Immature natural killer cell (primary cell): ENCODE results near the gene AMN1. TPM values are rescaled to one million over a fixed set of nuclear protein-coding genes. Genes with fewer than 3 reads are reported as not detected.
A peak's percentile ranks its signal among the peaks of the same experiment; 100 is the strongest.
"Not testable (repeated sequence)": the region's sequence is repeated elsewhere in the genome, so short reads cannot be mapped to it uniquely, and the experiment has no call there.

Experiments
- DNase-seq, 3 donors: peaks; one replicate each; pipeline ENCODE4 v3.0.0; 2022; ENCODE audit warnings: mixed read lengths in 1 of 3
- H3K27ac Mint-ChIP-seq, 6 donors: one replicate each; pipeline ENCODE4 v1.8.0; 2020; ENCODE audit warnings: mixed read lengths in 6 of 6, mild to moderate bottlenecking in 5 of 6, inconsistent platforms in 4 of 6, moderate library complexity in 3 of 6
- H3K27me3 Mint-ChIP-seq, 3 donors: one replicate each; pipeline ENCODE4 v1.8.0; 2020 to 2021; ENCODE audit warnings: low read depth in 3 of 3, mild to moderate bottlenecking in 3 of 3, mixed read lengths in 3 of 3, moderate library complexity in 3 of 3, inconsistent platforms in 1 of 3
- H3K36me3 Mint-ChIP-seq, 3 donors: one replicate each; pipeline ENCODE4 v1.8.0; 2020; ENCODE audit warnings: mixed read lengths in 3 of 3, inconsistent platforms in 2 of 3, mild to moderate bottlenecking in 2 of 3
- H3K4me1 Mint-ChIP-seq, 2 donors: one replicate each; pipeline ENCODE4 v1.8.0; 2020; ENCODE audit warnings: inconsistent platforms in 2 of 2, mild to moderate bottlenecking in 2 of 2, mixed read lengths in 2 of 2, moderate library complexity in 1 of 2
- H3K4me3 Mint-ChIP-seq, 5 donors: one replicate each; pipeline ENCODE4 v1.8.0; 2020; ENCODE audit warnings: mild to moderate bottlenecking in 5 of 5, mixed read lengths in 5 of 5, inconsistent platforms in 3 of 5, moderate library complexity in 3 of 5
- H3K9me3 Mint-ChIP-seq, 6 donors: one replicate each; pipeline ENCODE4 v1.8.0; 2020; ENCODE audit warnings: mild to moderate bottlenecking in 6 of 6, mixed read lengths in 6 of 6, inconsistent platforms in 4 of 6, moderate library complexity in 3 of 6
- polyA plus RNA-seq, 3 donors: library from polyadenylated mRNA; unstranded; fragments of 300-500 nt; fragmentation: Illumina TruSeq; gene quantifications; one replicate each; pipeline ENCODE4 v1.2.3, GENCODE V29; 2021

Gene AMN1
- polyA plus RNA-seq, 3 donors from 2014 or later = 5.5 to 20.5 (median 9.9) TPM

DNA sequence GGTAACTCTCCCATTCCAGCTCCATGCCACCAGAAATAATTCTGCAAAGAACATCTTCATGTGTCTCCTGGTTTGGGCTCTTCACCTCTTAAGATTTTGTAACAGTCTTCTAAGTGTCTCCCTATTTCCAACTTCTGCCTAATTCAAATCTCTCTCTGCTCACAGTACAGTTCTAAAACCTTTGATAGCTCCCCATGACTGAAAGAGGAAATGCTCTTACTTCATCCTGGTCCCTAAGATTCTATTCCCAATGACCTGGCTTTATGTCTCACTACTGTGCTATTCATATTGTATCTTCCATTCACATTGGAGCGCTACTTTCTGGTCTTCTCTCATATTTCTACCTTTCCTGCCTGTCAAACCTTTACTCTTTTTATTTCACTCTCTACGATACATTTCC is 1.6 kb downstream of the AMN1 start:
- no peak for DNase-seq
- peaks cover 0 to 10% (median 0%) of the 10 kb centered on the region in 6 donors for H3K9me3 Mint-ChIP-seq
- H3K4me3 Mint-ChIP-seq = peak overlapping the region; percentile 10 to 62 (median 26)
- peaks cover 20 to 24% (median 21%) of the 10 kb centered on the region in 3 donors for H3K27me3 Mint-ChIP-seq
- H3K36me3 Mint-ChIP-seq = peaks cover 3 to 15% (median 3%) of the 10 kb centered on the region in 3 donors
- peaks cover 59 to 70% of the 10 kb centered on the region in 2 donors for H3K4me1 Mint-ChIP-seq
- peak overlapping the region in 5 of 6 donors; percentile 17 to 31 (median 25) for H3K27ac Mint-ChIP-seq

DNA sequence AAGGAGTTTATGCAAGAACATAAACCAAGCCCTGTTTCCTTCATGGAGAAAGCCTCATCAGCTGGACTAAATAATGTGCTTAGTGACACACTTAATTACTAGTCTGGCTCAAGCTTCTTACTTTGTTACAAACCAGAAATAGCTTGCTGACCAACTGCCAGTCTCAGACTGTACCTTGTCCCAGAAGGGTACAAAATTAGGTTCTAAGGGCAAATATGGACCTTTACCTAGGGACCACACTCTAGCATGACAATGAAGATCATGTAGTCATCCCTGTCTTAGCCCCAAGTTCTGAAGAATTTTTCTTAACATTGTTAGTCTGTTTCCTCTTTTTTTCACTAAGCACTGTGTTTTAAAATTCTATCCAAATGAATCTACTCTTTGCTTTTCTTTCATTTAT is 2.2 kb downstream of the AMN1 start:
- Mint-ChIP-seq H3K27ac (no peak overlapping the region), H3K27me3 (peaks cover 24 to 28% (median 26%) of the 10 kb centered on the region in 3 donors), H3K4me1 (peaks cover 65 to 76% of the 10 kb centered on the region in 2 donors), H3K9me3 (peaks cover 0 to 10% (median 0%) of the 10 kb centered on the region in 6 donors), H3K36me3 (peaks cover 3 to 15% (median 3%) of the 10 kb centered on the region in 3 donors), H3K4me3 (no peak overlapping the region)
- no peak for DNase-seq

- Mint-ChIP-seq H3K27ac (peak overlapping the region in 2 of 6 donors; percentile 42 to 46), H3K4me1 (peaks cover 65 to 82% of the 10 kb centered on the region in 2 donors), H3K36me3 (peaks cover 0 to 14% (median 3%) of the 10 kb centered on the region in 3 donors), H3K4me3 (peak overlapping the region in 1 of 5 donors; percentile 56), H3K27me3 (peaks cover 22 to 30% (median 26%) of the 10 kb centered on the region in 3 donors), H3K9me3 (peaks cover 0 to 5% (median 0%) of the 10 kb centered on the region in 6 donors)
- no peak for DNase-seq
Measured at GRCh38 chr12:31724557-31724956, 4.3 kb downstream of the AMN1 start.

DNA sequence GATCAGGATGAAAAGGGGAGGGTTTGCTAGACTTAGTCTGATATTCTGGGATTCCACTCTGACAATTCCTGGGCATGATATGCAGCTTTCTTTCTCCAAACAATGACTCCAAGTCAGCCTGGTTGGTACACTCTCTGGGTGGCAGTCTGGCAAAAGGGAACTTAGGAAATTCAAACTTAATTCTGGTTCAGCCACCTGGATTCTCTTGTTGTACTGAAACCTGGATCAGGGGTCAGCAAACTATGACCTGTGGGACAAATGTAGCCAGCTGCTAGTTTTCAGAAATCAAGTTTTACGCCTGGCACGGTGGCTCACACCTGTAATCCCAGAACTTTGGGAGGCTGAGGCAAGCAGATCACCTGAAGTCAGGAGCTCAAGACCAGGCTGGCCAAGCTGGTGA is 6.2 kb downstream of the AMN1 start:
- Mint-ChIP-seq H3K27me3 (peaks cover 15 to 22% (median 18%) of the 10 kb centered on the region in 3 donors), H3K27ac (peak overlapping the region; percentile 78 to 95 (median 91)), H3K36me3 (peaks cover 8 to 22% (median 12%) of the 10 kb centered on the region in 3 donors), H3K4me1 (peaks cover 52 to 63% of the 10 kb centered on the region in 2 donors), H3K9me3 (peaks cover 0 to 2% (median 0%) of the 10 kb centered on the region in 6 donors), H3K4me3 (peak overlapping the region; percentile 52 to 96 (median 81))
- peak in 1 of 3 donors; percentile 14 for DNase-seq

DNA sequence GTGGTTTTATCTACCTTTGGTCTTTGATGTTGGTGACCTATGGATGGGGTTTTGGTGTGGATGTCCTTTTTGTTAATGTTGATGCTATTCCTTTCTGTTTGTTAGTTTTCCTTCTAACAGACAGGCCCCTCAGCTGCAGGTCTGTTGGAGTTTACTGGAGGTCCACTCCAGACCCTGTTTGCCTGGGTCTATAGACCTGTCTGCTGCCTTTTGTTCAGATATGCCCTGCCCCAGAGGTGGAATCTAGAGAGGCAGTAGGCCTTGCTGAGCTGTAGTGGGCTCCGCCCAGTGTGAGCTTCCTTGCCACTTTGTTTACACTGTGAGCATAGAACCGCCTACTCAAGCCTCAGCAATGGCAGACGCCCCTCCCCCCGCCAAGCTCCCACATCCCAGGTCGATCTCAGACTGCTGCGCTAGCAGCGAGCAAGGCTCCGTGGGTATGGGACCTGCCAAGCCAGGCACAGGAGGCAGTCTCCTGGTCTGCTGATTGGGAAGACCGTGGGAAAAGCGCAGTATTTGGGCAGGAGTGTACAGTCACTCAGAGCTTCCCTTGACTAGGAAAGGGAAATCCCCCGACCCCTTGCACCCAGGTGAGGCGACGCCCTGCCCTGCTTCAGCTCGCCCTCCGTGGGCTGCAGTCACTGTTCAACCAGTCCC is 10.2 kb downstream of the AMN1 start:
- H3K4me3 Mint-ChIP-seq, H3K9me3 Mint-ChIP-seq, DNase-seq: not testable (repeated sequence)
- Mint-ChIP-seq H3K36me3 (peaks cover 5 to 41% (median 28%) of the 10 kb centered on the region in 3 donors), H3K27ac (peak overlapping the region in 1 of 6 donors; percentile 50), H3K27me3 (peaks cover 16 to 21% (median 18%) of the 10 kb centered on the region in 3 donors), H3K4me1 (peaks cover 40 to 48% of the 10 kb centered on the region in 2 donors)

- not testable (repeated sequence) for H3K27ac Mint-ChIP-seq, DNase-seq, H3K4me3 Mint-ChIP-seq, H3K9me3 Mint-ChIP-seq
- peaks cover 7 to 10% (median 9%) of the 10 kb centered on the region in 3 donors for H3K27me3 Mint-ChIP-seq
- peaks cover 5 to 41% (median 28%) of the 10 kb centered on the region in 3 donors for H3K36me3 Mint-ChIP-seq
- peaks cover 23 to 32% of the 10 kb centered on the region in 2 donors for H3K4me1 Mint-ChIP-seq
Measured at GRCh38 chr12:31716998-31717397, 11.8 kb downstream of the AMN1 start.

GRCh38 chr12:31715283-31715825 is 13.5 kb downstream of the AMN1 start:
- Mint-ChIP-seq H3K36me3 (peaks cover 5 to 40% (median 38%) of the 10 kb centered on the region in 3 donors), H3K27me3 (peaks cover 2 to 8% (median 5%) of the 10 kb centered on the region in 3 donors), H3K9me3 (peaks cover 0 to 9% (median 0%) of the 10 kb centered on the region in 6 donors), H3K4me1 (peaks cover 8 to 15% of the 10 kb centered on the region in 2 donors), H3K4me3 (peak overlapping the region in 1 of 5 donors; percentile 7), H3K27ac (no peak overlapping the region)
- DNase-seq = no peak

DNA sequence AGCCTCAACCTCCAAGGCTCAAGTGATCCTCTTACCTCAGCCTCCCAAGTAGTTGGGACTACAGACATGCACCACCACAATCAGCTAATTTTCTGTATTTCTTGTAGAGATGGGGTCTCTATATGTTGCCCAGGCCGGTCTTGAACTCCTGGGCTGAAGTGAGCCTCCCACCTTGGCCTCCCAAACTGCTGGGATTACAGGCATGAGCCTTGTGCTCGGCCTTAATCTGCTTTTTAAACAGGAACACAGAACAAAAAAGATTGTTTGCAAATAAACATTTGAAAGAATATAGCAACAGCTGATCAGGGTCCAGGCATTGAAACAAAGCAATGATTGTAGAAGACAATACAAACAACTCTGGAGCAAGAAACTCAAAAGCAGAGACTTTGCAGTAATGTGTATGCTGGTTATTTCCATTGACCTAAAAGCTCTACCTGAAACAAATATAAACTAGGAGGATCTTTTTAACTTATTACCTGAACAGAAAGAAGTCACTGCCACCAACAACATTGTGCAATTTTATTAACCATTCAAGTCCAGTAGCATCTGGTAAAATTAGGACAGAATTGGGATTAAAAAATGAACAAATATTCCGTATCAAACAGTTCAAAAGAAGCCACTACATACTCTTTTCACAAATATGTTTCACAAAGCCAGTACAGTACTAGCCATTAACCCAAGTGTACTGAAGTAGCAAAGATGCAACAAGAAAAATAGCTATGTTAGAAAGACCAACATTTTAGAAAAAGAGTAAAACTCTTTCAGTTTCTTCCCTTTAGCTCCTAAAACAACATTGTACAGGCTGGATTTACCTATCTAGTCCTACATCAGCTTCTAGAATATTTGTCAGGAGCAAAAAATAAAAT is 14.2 kb downstream of the AMN1 start:
- Mint-ChIP-seq H3K36me3 (peaks cover 5 to 46% (median 41%) of the 10 kb centered on the region in 3 donors), H3K27me3 (peaks cover 2 to 8% (median 5%) of the 10 kb centered on the region in 3 donors), H3K4me3 (no peak overlapping the region), H3K4me1 (peaks cover 8 to 15% of the 10 kb centered on the region in 2 donors), H3K27ac (no peak overlapping the region), H3K9me3 (peaks cover 0 to 9% (median 2%) of the 10 kb centered on the region in 6 donors)
- DNase-seq = no peak

DNA sequence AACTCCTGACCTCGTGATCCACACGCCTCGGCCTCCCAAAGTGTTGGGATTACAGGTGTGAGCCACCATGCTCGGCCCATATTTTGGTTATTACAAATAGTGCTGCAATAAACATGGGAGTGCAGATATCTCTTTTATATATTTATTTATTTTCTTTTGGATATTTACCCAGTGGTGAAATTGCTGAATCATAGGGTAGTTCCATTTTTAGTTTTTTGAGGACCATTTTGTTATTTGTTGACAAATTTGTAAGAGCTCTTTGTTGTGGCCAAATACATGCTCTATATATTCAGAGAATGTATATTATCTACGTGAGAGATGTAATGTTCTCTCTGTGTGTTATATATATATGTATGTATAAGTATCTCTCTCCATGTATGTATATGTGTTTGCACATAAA is 15.9 kb downstream of the AMN1 start:
- Mint-ChIP-seq H3K27ac (no peak overlapping the region), H3K36me3 (peaks cover 11 to 49% (median 42%) of the 10 kb centered on the region in 3 donors), H3K27me3 (peaks cover 0 to 8% (median 2%) of the 10 kb centered on the region in 3 donors), H3K9me3 (peaks cover 9 to 25% (median 13%) of the 10 kb centered on the region in 6 donors), H3K4me1 (peaks cover 2 to 15% of the 10 kb centered on the region in 2 donors), H3K4me3 (no peak overlapping the region)
- DNase-seq = no peak

- Mint-ChIP-seq H3K36me3 (peaks cover 22 to 51% (median 49%) of the 10 kb centered on the region in 3 donors), H3K4me1 (peaks cover 1 to 8% of the 10 kb centered on the region in 2 donors), H3K4me3 (no peak overlapping the region), H3K27ac (peak overlapping the region in 1 of 6 donors; percentile 9), H3K27me3 (peaks cover 0 to 8% (median 0%) of the 10 kb centered on the region in 3 donors), H3K9me3 (peaks cover 15 to 25% (median 19%) of the 10 kb centered on the region in 6 donors)
- no peak for DNase-seq
Measured at GRCh38 chr12:31710021-31710818, 18.6 kb downstream of the AMN1 start.

DNA sequence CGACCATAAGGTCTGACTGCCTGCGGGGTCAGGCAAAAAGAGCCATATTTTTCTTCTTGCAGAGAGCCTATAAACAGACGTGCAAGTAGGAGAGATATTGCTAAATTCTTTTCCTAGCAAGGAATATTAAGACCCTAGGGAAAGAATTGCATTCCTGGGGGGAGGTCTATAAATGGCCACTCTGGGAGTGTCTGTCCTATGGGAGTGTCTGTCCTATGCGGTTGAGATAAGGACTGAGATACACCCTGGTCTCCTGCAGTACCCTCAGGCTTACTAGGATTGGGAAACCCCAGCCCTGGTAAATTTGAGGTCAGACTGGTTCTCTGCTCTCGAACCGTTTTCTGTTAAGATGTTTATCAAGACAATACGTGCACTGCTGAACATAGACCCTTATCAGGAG is 20.7 kb downstream of the AMN1 start:
- H3K27ac Mint-ChIP-seq, H3K4me1 Mint-ChIP-seq, H3K27me3 Mint-ChIP-seq, H3K4me3 Mint-ChIP-seq, DNase-seq: not testable (repeated sequence)
- H3K36me3 Mint-ChIP-seq = peaks cover 22 to 55% (median 41%) of the 10 kb centered on the region in 3 donors
- H3K9me3 Mint-ChIP-seq = peaks cover 13 to 25% (median 19%) of the 10 kb centered on the region in 6 donors

DNA sequence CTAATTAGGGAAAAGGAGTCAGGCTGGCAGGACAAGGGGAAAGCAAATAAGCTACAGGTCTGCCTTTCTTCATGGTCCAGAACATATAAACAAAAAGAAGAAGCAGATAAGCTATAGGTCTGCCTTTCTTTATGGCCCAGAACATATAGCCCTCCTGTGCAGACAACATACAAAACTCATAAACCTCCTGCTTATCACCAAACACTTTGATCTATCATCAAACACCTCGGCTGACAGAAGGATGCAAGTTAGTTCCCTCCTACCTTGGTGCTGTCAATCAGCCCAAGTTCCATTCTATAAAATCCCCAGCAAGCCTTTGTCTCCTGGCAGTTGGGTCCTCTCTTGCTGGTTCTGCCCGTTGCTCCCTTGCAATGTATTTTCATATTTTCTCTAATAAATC is 23.2 kb downstream of the AMN1 start:
- Mint-ChIP-seq H3K36me3 (peaks cover 22 to 53% (median 47%) of the 10 kb centered on the region in 3 donors), H3K4me1 (no peaks in the 10 kb centered on the region), H3K4me3 (no peak overlapping the region), H3K9me3 (peaks cover 13 to 25% (median 19%) of the 10 kb centered on the region in 6 donors), H3K27me3 (peaks cover 0 to 2% (median 0%) of the 10 kb centered on the region in 3 donors), H3K27ac (no peak overlapping the region)
- no peak for DNase-seq
